ENCODE results near the gene RRP1. TPM values are rescaled to one million over a fixed set of nuclear protein-coding genes. Genes with fewer than 3 reads are reported as not detected.

The RRP1 gene
- total RNA-seq, 1 experiment from 2014 or later = 76.4 TPM

GRCh38 chr21:43766734-43767497 is 22.5 kb upstream of the RRP1 start:
- intact Hi-C loops (cut with micrococcal nuclease) = no loop called here
- no peaks in the 10 kb centered on the region for H3K9me3 ChIP-seq (ENCODE audit: low read length)
- no peak for ATAC-seq
- POLR2A ChIA-PET (ENCODE audit: unreplicated experiment) = no interaction called here
- peaks cover 13% of the 10 kb centered on the region; the same call in 1 of the 2 replicates for H3K36me3 ChIP-seq (ENCODE audit: low read depth, low read length)
- H3K4me3 ChIP-seq (ENCODE audit: low read length) = no peak overlapping the region
- no peaks in the 10 kb centered on the region for H3K27me3 ChIP-seq (ENCODE audit: low read length)
- H3K9ac ChIP-seq (ENCODE audit: low read length) = peak overlapping the region; percentile 89; the same call in 1 of the 2 replicates
- H3K9me2 ChIP-seq (replicated peaks; ENCODE audit: low read length) = no peaks in the 10 kb centered on the region
- H3F3A ChIP-seq (ENCODE audit: low read length, unreplicated experiment) = peaks cover 5% of the 10 kb centered on the region
- no peaks in the 10 kb centered on the region for H4K20me1 ChIP-seq (ENCODE audit: low read length)
- no peak overlapping the region for H2AFZ ChIP-seq (ENCODE audit: low read length)
- TF ChIP-seq, protein P1, sequence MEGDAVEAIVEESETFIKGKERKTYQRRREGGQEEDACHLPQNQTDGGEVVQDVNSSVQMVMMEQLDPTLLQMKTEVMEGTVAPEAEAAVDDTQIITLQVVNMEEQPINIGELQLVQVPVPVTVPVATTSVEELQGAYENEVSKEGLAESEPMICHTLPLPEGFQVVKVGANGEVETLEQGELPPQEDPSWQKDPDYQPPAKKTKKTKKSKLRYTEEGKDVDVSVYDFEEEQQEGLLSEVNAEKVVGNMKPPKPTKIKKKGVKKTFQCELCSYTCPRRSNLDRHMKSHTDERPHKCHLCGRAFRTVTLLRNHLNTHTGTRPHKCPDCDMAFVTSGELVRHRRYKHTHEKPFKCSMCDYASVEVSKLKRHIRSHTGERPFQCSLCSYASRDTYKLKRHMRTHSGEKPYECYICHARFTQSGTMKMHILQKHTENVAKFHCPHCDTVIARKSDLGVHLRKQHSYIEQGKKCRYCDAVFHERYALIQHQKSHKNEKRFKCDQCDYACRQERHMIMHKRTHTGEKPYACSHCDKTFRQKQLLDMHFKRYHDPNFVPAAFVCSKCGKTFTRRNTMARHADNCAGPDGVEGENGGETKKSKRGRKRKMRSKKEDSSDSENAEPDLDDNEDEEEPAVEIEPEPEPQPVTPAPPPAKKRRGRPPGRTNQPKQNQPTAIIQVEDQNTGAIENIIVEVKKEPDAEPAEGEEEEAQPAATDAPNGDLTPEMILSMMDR (conservative IDR thresholded peaks at IDR 0.05; ENCODE audit: low read depth, low read length) = no peak
- TF ChIP-seq EZH2 (IDR thresholded peaks at IDR 0.05; ENCODE audit: low read length, unreplicated experiment) = no peak
- TF ChIP-seq EZH2phosphoT487 (IDR thresholded peaks at IDR 0.05; ENCODE audit: borderline replicate concordance, low read length) = no peak
- H3K4me2 ChIP-seq (ENCODE audit: low read length) = no peak overlapping the region
- peaks cover 33% of the 10 kb centered on the region for H3K4me1 ChIP-seq (ENCODE audit: insufficient read depth, low read length)
- peak overlapping the region; percentile 97 for H3K27ac ChIP-seq (ENCODE audit: low read length)
- BruUV-seq (replicated peaks) = no TSS peak
- DNase-seq = no peak
- H3K79me2 ChIP-seq (ENCODE audit: low read length) = no peaks in the 10 kb centered on the region
- CTCF ChIA-PET = no interaction called here

DNA sequence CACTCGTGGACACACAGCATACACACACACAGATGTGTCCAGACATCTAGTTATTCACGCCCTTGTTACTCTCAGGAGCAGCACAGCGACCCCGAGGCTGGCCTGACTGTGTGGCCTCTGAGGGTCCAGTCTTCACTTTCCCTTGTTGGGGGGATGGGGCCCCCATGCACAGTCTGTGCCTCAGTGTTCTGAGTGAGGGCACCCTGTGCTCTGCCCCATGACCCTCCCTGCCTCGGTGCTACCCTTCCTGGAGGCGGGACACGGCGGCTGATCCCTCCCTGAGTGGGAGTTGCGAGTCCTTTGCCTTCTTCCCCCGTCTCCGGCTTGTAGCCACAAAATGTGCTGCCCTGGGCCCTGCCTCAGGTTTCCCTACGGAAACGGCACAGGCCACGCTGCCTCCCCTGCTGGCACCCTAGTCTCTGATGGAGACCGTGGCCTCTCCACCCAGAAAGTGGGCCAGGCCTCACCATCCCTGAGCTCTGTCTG is 21.8 kb upstream of the RRP1 start:
- Histone ChIP-seq H3K9me2 (replicated peaks; ENCODE audit: low read length) (no peaks in the 10 kb centered on the region), H3K9me3 (ENCODE audit: low read length) (no peaks in the 10 kb centered on the region), H3K4me2 (ENCODE audit: low read length) (peak overlapping the region; percentile 68), H3K4me3 (ENCODE audit: low read length) (no peak overlapping the region), H4K20me1 (ENCODE audit: low read length) (no peaks in the 10 kb centered on the region), H3K36me3 (ENCODE audit: low read depth, low read length) (peaks cover 8% of the 10 kb centered on the region; the same call in 1 of the 2 replicates), H3F3A (ENCODE audit: low read length, unreplicated experiment) (peaks cover 8% of the 10 kb centered on the region), H3K79me2 (ENCODE audit: low read length) (no peaks in the 10 kb centered on the region), H3K4me1 (ENCODE audit: insufficient read depth, low read length) (peaks cover 33% of the 10 kb centered on the region), H3K27me3 (ENCODE audit: low read length) (no peaks in the 10 kb centered on the region), H2AFZ (ENCODE audit: low read length) (0 out of 2 replicates have a peak overlapping the region, but pooled peaks have one; percentile 36), H3K9ac (ENCODE audit: low read length) (peak overlapping the region; percentile 89), H3K27ac (ENCODE audit: low read length) (peak overlapping the region; percentile 97)
- CTCF ChIA-PET = no interaction called here
- POLR2A ChIA-PET (ENCODE audit: unreplicated experiment) = no interaction called here
- no peak for DNase-seq
- BruUV-seq (replicated peaks) = TSS peak; percentile 23
- TF ChIP-seq, protein P1 (conservative IDR thresholded peaks at IDR 0.05; ENCODE audit: low read depth, low read length) = no peak
- no peak for TF ChIP-seq EZH2phosphoT487 (IDR thresholded peaks at IDR 0.05; ENCODE audit: borderline replicate concordance, low read length)
- TF ChIP-seq EZH2 (IDR thresholded peaks at IDR 0.05; ENCODE audit: low read length, unreplicated experiment) = no peak
- no peak for ATAC-seq
- intact Hi-C loops (cut with micrococcal nuclease) = no loop called here
